Astrocyte of the spinal cord (primary cell): Measurements from ENCODE around the gene TRIB2.

ENCODE experiments used
- DNase-seq: peaks from one replicate; pipeline ENCODE4 v3.0.0; 2011; ENCODE audit warnings: low read depth, low spot score
- H3K4me3 ChIP-seq: 2 replicates; pipeline ENCODE4 v1.5.1; 2011; ENCODE audit warnings: low read depth, mild to moderate bottlenecking, low read length, moderate library complexity
- CTCF ChIP-seq: IDR thresholded peaks from 2 replicates; pipeline ENCODE4 v1.5.1; 2012; ENCODE audit warnings: low read depth, mild to moderate bottlenecking, low read length, inconsistent platforms
- in situ Hi-C: cut with HindIII; loops from 2 replicates; pipeline ENCODE4 v1.10.0; 2017; ENCODE audit warnings: low sequenced_read_pairs

TRIB2 gene

GRCh38 chr2:12685145-12685544 is 31.6 kb upstream of the TRIB2 start:
- no peak for DNase-seq
- TF ChIP-seq CTCF, result no peak
- in situ Hi-C loops, result no loop called here
- no peak overlapping the region for H3K4me3 ChIP-seq

DNA sequence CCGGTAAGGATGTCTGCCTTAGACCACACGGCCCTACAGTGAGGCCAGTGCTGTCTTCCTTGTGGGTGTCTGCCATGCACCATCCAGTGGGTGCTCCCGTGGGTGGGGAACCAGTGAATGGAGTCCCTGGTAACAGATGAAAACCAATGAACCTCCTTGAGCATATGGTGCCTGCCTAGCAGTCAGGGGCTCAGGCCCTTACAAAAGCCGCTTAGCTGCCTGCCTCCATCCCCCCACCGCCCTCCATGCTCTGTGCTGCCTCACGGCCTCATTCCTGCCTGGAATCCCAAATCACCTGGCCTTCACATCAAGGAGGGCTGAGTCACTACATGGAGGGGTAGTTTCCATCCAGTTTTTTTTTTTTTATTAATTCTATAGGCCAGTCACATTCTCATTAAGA is 30.8 kb upstream of the TRIB2 start:
- no peak for TF ChIP-seq CTCF
- in situ Hi-C loops, result no loop called here
- H3K4me3 ChIP-seq, result no peak overlapping the region
- DNase-seq, result no peak

DNA sequence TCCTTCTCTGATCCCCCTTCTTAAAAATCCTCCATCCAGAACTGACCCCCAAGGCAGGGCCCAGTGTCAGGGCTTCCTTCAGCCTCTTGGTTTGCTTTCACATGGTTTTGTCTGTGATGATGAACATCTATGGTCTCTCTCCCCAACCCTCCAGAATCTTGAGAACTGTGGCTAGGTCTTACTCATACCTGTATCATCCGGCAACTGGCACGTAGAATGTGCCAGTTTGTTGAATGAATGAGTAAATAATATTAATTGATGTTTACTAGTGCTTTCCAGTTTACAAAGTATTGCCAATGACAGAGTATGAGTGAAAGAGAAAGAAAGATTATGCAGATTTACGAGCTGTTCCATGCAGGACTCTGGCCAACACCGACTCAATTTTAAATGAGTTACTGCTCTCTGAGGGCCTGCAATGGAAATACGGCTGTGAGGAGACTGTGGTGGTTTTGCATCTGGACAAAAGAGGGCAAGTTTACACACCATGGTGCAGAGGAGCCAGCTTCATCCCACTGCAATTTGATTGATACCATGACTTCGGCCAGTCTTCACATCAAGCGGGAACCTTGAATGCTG is 29.9 kb upstream of the TRIB2 start:
- DNase-seq, result no peak
- in situ Hi-C loops, result no loop called here
- TF ChIP-seq CTCF, result no peak
- no peak overlapping the region for H3K4me3 ChIP-seq

- H3K4me3 ChIP-seq, result no peak overlapping the region
- no peak for DNase-seq
- TF ChIP-seq CTCF, result no peak
- in situ Hi-C loops, result no loop called here
Observed at GRCh38 chr2:12688091-12688490, 28.6 kb upstream of the TRIB2 start.

DNA sequence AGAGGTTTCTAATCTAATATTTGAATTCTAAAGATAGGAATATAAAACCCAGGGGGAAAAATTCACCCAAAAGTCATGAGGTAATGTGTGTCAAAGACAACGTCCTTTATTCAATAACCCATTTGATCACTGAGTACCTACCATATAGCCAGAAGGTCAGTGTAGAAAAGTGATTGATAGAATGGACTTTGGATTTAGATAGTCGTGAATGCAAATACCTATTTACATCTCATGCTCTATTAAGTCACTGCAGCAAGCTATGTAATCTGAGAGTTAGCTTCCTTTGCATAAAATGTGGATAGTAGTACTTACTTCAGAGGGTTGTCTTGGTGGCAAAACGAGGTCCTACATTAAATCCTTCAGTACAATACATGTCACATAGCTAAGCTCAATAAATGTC is 27.8 kb upstream of the TRIB2 start:
- DNase-seq, result no peak
- H3K4me3 ChIP-seq, result no peak overlapping the region
- no peak for TF ChIP-seq CTCF
- in situ Hi-C loops, result no loop called here

GRCh38 chr2:12693509-12693908 is 23.2 kb upstream of the TRIB2 start:
- no peak for TF ChIP-seq CTCF
- no peak overlapping the region for H3K4me3 ChIP-seq
- DNase-seq, result no peak
- in situ Hi-C loops, result no loop called here
